GM18526 (cell line): ENCODE data around the gene GLCE.

Source experiments
- POLR2A ChIP-seq: IDR thresholded peaks from 3 replicates; pipeline ENCODE4 v1.6.1; 2011; ENCODE audit not compliant: insufficient read length; ENCODE audit errors: extremely low read depth

Gene GLCE

GRCh38 chr15:69304182-69304545, 143.7 kb downstream of the GLCE start:
- no peak for TF ChIP-seq POLR2A

DNA sequence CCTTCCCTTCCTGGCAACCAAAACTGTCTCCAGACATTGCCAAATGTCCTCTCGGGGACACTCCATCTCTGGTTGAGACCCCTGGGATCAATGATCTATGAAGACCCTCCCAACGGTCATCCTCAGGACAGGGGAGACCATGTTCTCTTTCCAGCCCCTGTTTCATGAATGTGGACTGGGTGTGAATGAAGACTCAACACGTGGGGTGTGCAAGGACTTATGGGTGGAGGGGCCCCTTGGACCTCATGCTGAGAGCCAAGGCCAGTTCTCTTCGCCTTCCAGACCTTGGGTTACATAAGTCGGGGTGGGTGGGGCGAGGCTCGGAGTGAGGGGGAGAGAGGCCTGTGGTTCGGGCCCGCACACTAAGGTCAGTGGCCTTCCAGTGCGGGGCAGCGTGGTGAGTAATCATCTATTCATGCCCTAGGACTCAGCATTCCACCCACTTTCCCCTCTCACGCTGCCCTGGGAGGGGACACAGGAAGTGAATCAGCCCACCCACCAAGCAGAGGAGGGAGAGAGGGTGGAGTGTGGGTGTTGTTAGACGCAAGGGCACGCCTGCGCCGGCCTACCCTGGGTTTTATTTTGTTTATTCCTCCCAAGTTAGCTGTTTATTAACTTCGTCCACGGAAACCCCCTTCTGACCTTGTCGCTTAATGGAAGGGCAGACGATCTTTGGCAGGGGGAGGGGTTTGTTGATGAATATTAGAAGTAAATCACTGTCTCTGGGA, 144.9 kb downstream of the GLCE start:
- TF ChIP-seq POLR2A, result no peak

- TF ChIP-seq POLR2A, result no peak
These were observed 145.6 kb downstream of the GLCE start for GRCh38 chr15:69305933-69306568.

DNA sequence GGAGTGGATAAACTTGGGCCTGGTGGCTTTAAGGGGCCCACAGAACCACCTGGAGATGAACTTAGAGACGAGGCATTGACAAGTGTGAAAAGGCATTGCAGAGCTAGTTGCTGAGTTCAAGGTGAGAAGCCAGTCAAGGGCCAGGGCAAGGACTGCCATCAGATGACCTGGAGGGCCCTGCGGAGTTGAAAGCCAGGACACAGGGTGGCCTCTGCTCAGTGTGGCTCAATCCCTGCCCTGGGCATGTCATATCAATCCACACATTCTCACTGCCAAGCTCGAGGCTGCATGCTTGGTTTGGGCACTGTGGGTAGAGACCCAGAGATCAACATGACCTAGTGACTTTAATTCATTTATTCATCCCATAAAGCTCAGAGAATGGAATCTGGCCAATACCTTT, 147.5 kb downstream of the GLCE start:
- TF ChIP-seq POLR2A, result no peak

- TF ChIP-seq POLR2A, result no peak
These were observed 148.5 kb downstream of the GLCE start for GRCh38 chr15:69308949-69309348.

GRCh38 chr15:69311319-69311721, 150.9 kb downstream of the GLCE start:
- no peak for TF ChIP-seq POLR2A

GRCh38 chr15:69313432-69314000, 153.1 kb downstream of the GLCE start:
- no peak for TF ChIP-seq POLR2A

DNA sequence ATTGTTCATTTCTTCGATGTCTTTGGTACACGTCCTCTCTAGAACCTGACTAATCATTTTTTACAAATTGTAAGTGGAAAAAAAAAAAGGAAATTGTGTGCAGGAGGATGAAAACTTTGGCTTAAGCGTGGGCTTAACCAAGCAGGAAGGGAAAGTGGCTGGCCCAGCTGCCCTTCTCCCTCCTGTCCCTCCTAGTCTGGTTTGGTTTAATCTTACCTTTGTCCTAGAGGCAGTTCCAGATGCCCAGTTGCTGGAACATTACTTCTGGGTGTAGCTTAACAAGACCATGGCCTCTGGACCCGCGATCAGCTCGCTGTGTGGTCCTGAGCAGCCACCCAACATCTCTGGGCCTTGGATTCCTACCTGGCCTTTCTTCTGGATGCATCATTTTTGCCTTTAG, 153.7 kb downstream of the GLCE start:
- TF ChIP-seq POLR2A, result no peak

DNA sequence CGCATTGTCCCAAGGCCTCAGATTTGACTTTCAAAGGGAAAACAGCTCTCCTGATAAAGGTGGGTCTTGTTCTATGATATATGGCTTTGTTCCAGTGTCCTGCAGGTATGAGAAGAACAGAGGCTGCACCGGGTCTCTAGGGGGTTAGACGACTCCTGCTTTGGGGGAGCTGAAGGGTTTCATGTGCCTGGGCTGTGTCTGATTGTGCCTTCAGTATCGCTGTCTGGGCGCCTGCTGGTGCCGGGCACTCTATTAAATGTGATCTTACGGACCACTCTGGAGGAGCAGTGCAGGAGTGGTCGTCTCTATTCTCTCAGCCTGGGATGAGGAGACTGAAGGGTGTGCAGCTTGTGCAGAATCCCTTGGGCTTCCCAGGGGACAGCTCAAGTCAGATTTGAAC, 154.3 kb downstream of the GLCE start:
- TF ChIP-seq POLR2A, result no peak

DNA sequence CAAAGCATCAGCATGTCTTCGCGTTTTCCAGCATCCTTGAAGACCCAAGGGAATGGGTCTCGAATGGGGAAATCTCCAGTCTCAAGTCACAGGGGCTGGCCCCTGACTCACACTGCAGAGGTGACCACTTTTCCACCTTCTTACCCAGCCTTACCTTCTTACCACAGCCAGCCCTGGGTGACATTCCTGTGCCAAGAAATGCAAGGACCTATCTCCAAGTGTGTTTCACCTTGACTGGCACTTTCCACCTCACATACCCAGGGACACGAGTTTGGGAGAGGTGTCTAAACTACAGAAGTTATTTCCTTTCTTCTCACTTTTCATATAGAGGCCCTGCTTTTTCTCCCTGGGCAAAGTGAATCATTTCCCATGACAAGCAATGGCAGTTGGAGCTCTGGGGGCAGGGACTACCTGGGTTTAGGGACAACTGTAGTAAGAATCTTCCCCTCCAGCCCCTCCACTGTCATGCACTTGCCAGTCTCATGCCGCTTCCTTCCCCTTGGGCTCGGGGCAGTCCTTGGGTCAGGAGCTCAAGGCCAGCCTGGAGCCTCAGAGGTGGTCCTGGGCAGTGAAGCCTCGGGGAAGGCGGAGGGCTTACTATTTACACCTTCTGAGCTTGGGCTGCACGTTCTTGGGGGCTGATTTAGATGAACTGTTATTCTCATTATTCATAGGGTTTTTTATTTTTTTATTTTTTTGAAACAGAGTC, 155.1 kb downstream of the GLCE start:
- no peak for TF ChIP-seq POLR2A

DNA sequence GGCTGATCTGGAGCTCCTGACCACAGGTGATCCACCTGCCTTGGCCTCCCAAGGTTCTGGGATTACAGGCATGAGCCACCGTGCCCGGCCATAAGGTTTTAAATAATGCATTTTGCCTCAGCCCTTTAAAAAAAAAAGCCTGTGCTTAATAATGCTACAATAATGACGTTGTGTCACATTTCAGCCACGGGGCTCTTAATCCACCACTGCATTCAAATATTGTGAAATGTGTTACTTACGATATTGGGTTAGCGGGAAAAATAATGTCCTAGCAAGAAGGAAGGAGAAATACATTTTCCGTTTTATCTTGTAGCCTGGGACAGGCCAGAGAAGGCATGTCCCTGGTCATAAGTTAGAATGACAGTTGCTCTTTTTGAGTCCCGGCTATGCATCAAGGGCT, 155.9 kb downstream of the GLCE start:
- TF ChIP-seq POLR2A, result no peak

GRCh38 chr15:69317392-69317841, 157.0 kb downstream of the GLCE start:
- no peak for TF ChIP-seq POLR2A

GRCh38 chr15:69318033-69318432, 157.6 kb downstream of the GLCE start:
- TF ChIP-seq POLR2A, result no peak

GRCh38 chr15:69319384-69320375, 159.2 kb downstream of the GLCE start:
- no peak for TF ChIP-seq POLR2A
